GM19438 (cell line): ENCODE results near the gene ZNF362.
"Not testable (repeated sequence)": the region's sequence is repeated elsewhere in the genome, so short reads cannot be mapped to it uniquely, and the experiment has no call there.

ENCODE experiments used
- ATAC-seq: cut with Tn5 transposase; IDR thresholded peaks from one replicate; pipeline ENCODE4 v1.9.1; 2021; ENCODE audit warnings: low read depth; ENCODE audit not compliant: unreplicated experiment

The ZNF362 gene

GRCh38 chr1:33256471-33257206 lies at the start of gene ZNF362:
Gene ZNF362, plus strand, starts transcription at chr1:33256492. Its CDS starts 14,083 bp downstream, at chr1:33270575.
- ATAC-seq: no peak

GRCh38 chr1:33211972-33212371 lies 44.3 kb upstream of the ZNF362 start:
- ATAC-seq: no peak

- no peak for ATAC-seq
Observed at GRCh38 chr1:33219886-33220661, 36.2 kb upstream of the ZNF362 start.

GRCh38 chr1:33220676-33221384 lies 35.5 kb upstream of the ZNF362 start:
- ATAC-seq: no peak

GRCh38 chr1:33221385-33221758 lies 34.9 kb upstream of the ZNF362 start:
- no peak for ATAC-seq

- ATAC-seq: no peak
Observed at GRCh38 chr1:33222381-33222780, 33.9 kb upstream of the ZNF362 start.

GRCh38 chr1:33224166-33224707 lies 32.1 kb upstream of the ZNF362 start:
- ATAC-seq: no peak

GRCh38 chr1:33225586-33225985 lies 30.7 kb upstream of the ZNF362 start:
- no peak for ATAC-seq

- no peak for ATAC-seq
Observed at GRCh38 chr1:33228935-33229487, 27.3 kb upstream of the ZNF362 start.

GRCh38 chr1:33231166-33231565 lies 25.1 kb upstream of the ZNF362 start:
- no peak for ATAC-seq

- no peak for ATAC-seq
Observed at GRCh38 chr1:33232716-33233115, 23.6 kb upstream of the ZNF362 start.

- no peak for ATAC-seq
Observed at GRCh38 chr1:33234131-33234530, 22.2 kb upstream of the ZNF362 start.

- no peak for ATAC-seq
Observed at GRCh38 chr1:33234588-33234990, 21.7 kb upstream of the ZNF362 start.

GRCh38 chr1:33235521-33235920 lies 20.8 kb upstream of the ZNF362 start:
- ATAC-seq: no peak

- no peak for ATAC-seq
Observed at GRCh38 chr1:33236498-33236897, 19.8 kb upstream of the ZNF362 start.

GRCh38 chr1:33237579-33237978 lies 18.7 kb upstream of the ZNF362 start:
- ATAC-seq: no peak

GRCh38 chr1:33238194-33238724 lies 18.0 kb upstream of the ZNF362 start:
- not testable (repeated sequence) for ATAC-seq

- ATAC-seq: not testable (repeated sequence)
Observed at GRCh38 chr1:33239410-33239809, 16.9 kb upstream of the ZNF362 start.

- no peak for ATAC-seq
Observed at GRCh38 chr1:33241866-33242265, 14.4 kb upstream of the ZNF362 start.

GRCh38 chr1:33242652-33243051 lies 13.6 kb upstream of the ZNF362 start:
- no peak for ATAC-seq
